Effector CD4-positive, alpha-beta T cell (primary cell): ENCODE measurements around the gene CENPL.

Source experiments
- DNase-seq: peaks from one replicate; pipeline ENCODE4 v3.0.0-alpha.2; 2020

CENPL gene

GRCh38 chr1:173757666-173758065 lies 67.0 kb downstream of the CENPL start:
- DNase-seq = no peak

- no peak for DNase-seq
Measured at GRCh38 chr1:173753830-173754229, 70.9 kb downstream of the CENPL start.
